Measurements from ENCODE around the gene SYPL2.

The SYPL2 gene

GRCh38 chr1:109475261-109475660, 8.9 kb downstream of the SYPL2 start:
- Histone ChIP-seq H3K9me3 (ENCODE audit: severe bottlenecking) (no peaks in the 10 kb centered on the region), H3K36me3 (ENCODE audit: low read depth) (no peaks in the 10 kb centered on the region), H3K27me3 (ENCODE audit: insufficient read depth, poor library complexity, severe bottlenecking) (peaks cover 25% of the 10 kb centered on the region), H3K27ac (ENCODE audit: poor library complexity, severe bottlenecking) (no peak overlapping the region), H3K4me1 (ENCODE audit: insufficient read depth, poor library complexity, severe bottlenecking) (no peaks in the 10 kb centered on the region), H3K4me3 (ENCODE audit: severe bottlenecking) (no peak overlapping the region)
- TF ChIP-seq, protein P1, sequence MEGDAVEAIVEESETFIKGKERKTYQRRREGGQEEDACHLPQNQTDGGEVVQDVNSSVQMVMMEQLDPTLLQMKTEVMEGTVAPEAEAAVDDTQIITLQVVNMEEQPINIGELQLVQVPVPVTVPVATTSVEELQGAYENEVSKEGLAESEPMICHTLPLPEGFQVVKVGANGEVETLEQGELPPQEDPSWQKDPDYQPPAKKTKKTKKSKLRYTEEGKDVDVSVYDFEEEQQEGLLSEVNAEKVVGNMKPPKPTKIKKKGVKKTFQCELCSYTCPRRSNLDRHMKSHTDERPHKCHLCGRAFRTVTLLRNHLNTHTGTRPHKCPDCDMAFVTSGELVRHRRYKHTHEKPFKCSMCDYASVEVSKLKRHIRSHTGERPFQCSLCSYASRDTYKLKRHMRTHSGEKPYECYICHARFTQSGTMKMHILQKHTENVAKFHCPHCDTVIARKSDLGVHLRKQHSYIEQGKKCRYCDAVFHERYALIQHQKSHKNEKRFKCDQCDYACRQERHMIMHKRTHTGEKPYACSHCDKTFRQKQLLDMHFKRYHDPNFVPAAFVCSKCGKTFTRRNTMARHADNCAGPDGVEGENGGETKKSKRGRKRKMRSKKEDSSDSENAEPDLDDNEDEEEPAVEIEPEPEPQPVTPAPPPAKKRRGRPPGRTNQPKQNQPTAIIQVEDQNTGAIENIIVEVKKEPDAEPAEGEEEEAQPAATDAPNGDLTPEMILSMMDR (IDR thresholded peaks at IDR 0.05; ENCODE audit: poor library complexity, severe bottlenecking), result no peak
- no peak for DNase-seq (ENCODE audit: low spot score)
- ATAC-seq (ENCODE audit: low read depth), result no peak

DNA sequence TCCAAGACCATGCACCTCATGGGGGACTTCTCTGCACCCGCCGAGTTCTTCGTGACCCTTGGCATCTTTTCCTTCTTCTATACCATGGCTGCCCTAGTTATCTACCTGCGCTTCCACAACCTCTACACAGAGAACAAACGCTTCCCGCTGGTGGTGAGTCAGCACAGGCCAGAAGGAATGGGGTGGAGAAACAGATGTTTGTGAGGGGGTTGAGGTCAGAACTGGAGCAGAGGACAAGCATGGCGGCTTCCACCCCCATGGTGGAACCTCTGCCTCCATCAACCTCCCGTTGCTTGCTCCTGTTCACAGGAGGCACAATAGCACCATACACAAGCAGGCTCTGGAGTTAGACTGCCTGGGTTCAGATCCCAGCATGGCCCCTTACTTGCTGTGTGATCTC, 10.5 kb downstream of the SYPL2 start:
- Histone ChIP-seq H3K9me3 (ENCODE audit: severe bottlenecking) (no peaks in the 10 kb centered on the region), H3K4me1 (ENCODE audit: insufficient read depth, poor library complexity, severe bottlenecking) (no peaks in the 10 kb centered on the region), H3K27me3 (ENCODE audit: insufficient read depth, poor library complexity, severe bottlenecking) (peaks cover 10% of the 10 kb centered on the region), H3K27ac (ENCODE audit: poor library complexity, severe bottlenecking) (no peak overlapping the region), H3K36me3 (ENCODE audit: low read depth) (no peaks in the 10 kb centered on the region), H3K4me3 (ENCODE audit: severe bottlenecking) (no peak overlapping the region)
- TF ChIP-seq, protein P1 (IDR thresholded peaks at IDR 0.05; ENCODE audit: poor library complexity, severe bottlenecking), result no peak
- no peak for DNase-seq (ENCODE audit: low spot score)
- ATAC-seq (ENCODE audit: low read depth), result no peak

DNA sequence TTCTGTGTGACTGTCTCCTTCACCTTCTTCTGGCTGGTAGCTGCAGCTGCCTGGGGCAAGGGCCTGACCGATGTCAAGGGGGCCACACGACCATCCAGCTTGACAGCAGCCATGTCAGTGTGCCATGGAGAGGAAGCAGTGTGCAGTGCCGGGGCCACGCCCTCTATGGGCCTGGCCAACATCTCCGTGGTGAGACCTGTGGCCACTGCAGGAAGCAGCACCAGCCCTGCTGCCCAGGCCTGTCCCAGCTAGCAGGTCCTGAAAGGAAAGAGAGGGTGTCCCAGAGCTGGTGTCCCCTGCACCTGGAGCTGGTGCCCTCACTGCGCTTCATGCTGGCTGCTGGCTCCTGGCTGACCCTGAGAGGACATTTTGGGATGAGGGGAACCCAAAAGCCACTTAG, 11.5 kb downstream of the SYPL2 start:
- ATAC-seq (ENCODE audit: low read depth) (no peak), DNase-seq (ENCODE audit: low spot score) (no peak)
- H3K27me3 ChIP-seq (ENCODE audit: insufficient read depth, poor library complexity, severe bottlenecking), result peaks cover 5% of the 10 kb centered on the region
- TF ChIP-seq, protein P1 (IDR thresholded peaks at IDR 0.05; ENCODE audit: poor library complexity, severe bottlenecking), result no peak
- H3K9me3 ChIP-seq (ENCODE audit: severe bottlenecking), result no peaks in the 10 kb centered on the region
- no peak overlapping the region for H3K27ac ChIP-seq (ENCODE audit: poor library complexity, severe bottlenecking)
- H3K4me3 ChIP-seq (ENCODE audit: severe bottlenecking), result no peak overlapping the region
- H3K36me3 ChIP-seq (ENCODE audit: low read depth), result no peaks in the 10 kb centered on the region
- no peaks in the 10 kb centered on the region for H3K4me1 ChIP-seq (ENCODE audit: insufficient read depth, poor library complexity, severe bottlenecking)

DNA sequence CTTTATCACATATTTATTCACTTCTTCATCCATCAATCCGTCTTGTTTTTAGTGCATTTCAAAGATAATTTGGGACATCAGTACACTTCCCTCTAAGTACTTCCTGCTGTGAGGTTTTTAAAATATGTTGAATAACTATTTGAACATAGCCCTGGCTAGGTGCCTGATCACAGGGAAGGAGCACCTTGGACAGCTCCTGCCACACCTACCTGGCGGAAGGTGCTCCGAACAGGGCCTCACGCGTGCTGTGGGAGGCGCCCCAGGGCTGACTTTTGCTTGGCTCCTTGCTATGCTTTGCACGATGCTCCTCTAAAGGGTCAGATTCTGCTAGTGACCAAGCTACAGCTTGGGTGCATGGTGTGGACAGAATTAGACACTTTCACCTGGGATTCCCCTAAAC, 12.5 kb downstream of the SYPL2 start:
- TF ChIP-seq, protein P1 (IDR thresholded peaks at IDR 0.05; ENCODE audit: poor library complexity, severe bottlenecking), result no peak
- DNase-seq (ENCODE audit: low spot score) (no peak), ATAC-seq (ENCODE audit: low read depth) (peak; percentile 53)
- Histone ChIP-seq H3K27me3 (ENCODE audit: insufficient read depth, poor library complexity, severe bottlenecking) (no peaks in the 10 kb centered on the region), H3K9me3 (ENCODE audit: severe bottlenecking) (no peaks in the 10 kb centered on the region), H3K27ac (ENCODE audit: poor library complexity, severe bottlenecking) (no peak overlapping the region), H3K4me1 (ENCODE audit: insufficient read depth, poor library complexity, severe bottlenecking) (no peaks in the 10 kb centered on the region), H3K4me3 (ENCODE audit: severe bottlenecking) (no peak overlapping the region), H3K36me3 (ENCODE audit: low read depth) (no peaks in the 10 kb centered on the region)

DNA sequence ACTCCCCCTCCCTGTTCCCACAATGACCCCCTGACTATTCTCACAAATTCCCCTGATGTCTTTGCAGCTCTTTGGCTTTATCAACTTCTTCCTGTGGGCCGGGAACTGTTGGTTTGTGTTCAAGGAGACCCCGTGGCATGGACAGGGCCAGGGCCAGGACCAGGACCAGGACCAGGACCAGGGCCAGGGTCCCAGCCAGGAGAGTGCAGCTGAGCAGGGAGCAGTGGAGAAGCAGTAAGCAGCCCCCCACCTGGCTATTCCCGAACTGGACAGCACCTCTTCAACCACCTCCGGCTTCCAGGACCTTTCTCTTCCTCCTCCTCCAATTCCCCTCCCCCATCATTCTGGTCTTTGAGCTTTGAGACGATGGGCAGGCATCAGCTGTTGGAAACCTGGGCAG, 13.0 kb downstream of the SYPL2 start:
- H3K9me3 ChIP-seq (ENCODE audit: severe bottlenecking), result no peaks in the 10 kb centered on the region
- no peak for ATAC-seq (ENCODE audit: low read depth)
- H3K4me3 ChIP-seq (ENCODE audit: severe bottlenecking), result no peak overlapping the region
- TF ChIP-seq, protein P1 (IDR thresholded peaks at IDR 0.05; ENCODE audit: poor library complexity, severe bottlenecking), result no peak
- no peak for DNase-seq (ENCODE audit: low spot score)
- H3K4me1 ChIP-seq (ENCODE audit: insufficient read depth, poor library complexity, severe bottlenecking), result no peaks in the 10 kb centered on the region
- no peaks in the 10 kb centered on the region for H3K36me3 ChIP-seq (ENCODE audit: low read depth)
- H3K27ac ChIP-seq (ENCODE audit: poor library complexity, severe bottlenecking), result no peak overlapping the region
- H3K27me3 ChIP-seq (ENCODE audit: insufficient read depth, poor library complexity, severe bottlenecking), result no peaks in the 10 kb centered on the region

All from RWPE2 (cell line).